C4-2B (cell line): ENCODE results near the gene TMEM181.

ENCODE experiments used
- ZFX ChIP-seq: fragments of 450-650 bp; IDR thresholded peaks from 2 replicates; pipeline ENCODE4 v1.6.1; 2017
- TF ChIP-seq, protein P1 (sequence below): fragments of 450-650 bp; conservative IDR thresholded peaks from 2 replicates; pipeline ENCODE4 v1.5.1; 2017; ENCODE audit warnings: mild to moderate bottlenecking

DNA sequence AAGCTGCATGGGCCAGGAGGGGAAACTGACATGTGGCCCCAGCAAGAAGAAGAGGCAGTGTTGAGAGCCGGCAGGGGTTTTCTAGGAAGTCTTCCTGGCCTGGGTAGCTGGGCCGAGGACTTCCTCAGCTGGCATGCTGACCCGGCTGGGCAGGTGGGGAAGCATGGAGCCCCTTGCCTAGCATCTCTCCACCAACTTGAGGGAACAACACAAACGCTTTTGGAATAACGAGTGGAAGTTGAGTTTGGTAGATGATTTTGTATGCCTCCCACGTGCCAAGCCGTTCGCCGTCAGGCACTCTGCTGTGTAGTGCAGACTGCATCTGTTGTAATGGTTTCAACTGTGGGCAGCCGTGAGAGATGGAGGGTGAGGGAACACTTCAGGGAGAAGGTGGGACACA, 7.3 kb downstream of the TMEM181 start:
- TF ChIP-seq, protein P1, sequence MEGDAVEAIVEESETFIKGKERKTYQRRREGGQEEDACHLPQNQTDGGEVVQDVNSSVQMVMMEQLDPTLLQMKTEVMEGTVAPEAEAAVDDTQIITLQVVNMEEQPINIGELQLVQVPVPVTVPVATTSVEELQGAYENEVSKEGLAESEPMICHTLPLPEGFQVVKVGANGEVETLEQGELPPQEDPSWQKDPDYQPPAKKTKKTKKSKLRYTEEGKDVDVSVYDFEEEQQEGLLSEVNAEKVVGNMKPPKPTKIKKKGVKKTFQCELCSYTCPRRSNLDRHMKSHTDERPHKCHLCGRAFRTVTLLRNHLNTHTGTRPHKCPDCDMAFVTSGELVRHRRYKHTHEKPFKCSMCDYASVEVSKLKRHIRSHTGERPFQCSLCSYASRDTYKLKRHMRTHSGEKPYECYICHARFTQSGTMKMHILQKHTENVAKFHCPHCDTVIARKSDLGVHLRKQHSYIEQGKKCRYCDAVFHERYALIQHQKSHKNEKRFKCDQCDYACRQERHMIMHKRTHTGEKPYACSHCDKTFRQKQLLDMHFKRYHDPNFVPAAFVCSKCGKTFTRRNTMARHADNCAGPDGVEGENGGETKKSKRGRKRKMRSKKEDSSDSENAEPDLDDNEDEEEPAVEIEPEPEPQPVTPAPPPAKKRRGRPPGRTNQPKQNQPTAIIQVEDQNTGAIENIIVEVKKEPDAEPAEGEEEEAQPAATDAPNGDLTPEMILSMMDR, result no peak
- TF ChIP-seq ZFX, result no peak
